ENCODE measurements around the gene CCDC85C.

Gene CCDC85C

GRCh38 chr14:99476864-99477263, 127.1 kb downstream of the CCDC85C start:
- no peak for TF ChIP-seq CTCF (IDR thresholded peaks at IDR 0.05; ENCODE audit: low read depth, low read length)
- no peak for DNase-seq (ENCODE audit: extremely low read depth, low read depth)

- no peak for TF ChIP-seq CTCF (IDR thresholded peaks at IDR 0.05; ENCODE audit: low read depth, low read length)
- DNase-seq (ENCODE audit: extremely low read depth, low read depth) = no peak
These were observed 128.3 kb downstream of the CCDC85C start for GRCh38 chr14:99475660-99476059.

GRCh38 chr14:99475179-99475578, 128.8 kb downstream of the CCDC85C start:
- no peak for TF ChIP-seq CTCF (IDR thresholded peaks at IDR 0.05; ENCODE audit: low read depth, low read length)
- DNase-seq (ENCODE audit: extremely low read depth, low read depth) = no peak

GRCh38 chr14:99473458-99473857, 130.5 kb downstream of the CCDC85C start:
- no peak for TF ChIP-seq CTCF (IDR thresholded peaks at IDR 0.05; ENCODE audit: low read depth, low read length)
- DNase-seq (ENCODE audit: extremely low read depth, low read depth) = no peak

GRCh38 chr14:99472937-99473336, 131.1 kb downstream of the CCDC85C start:
- no peak for DNase-seq (ENCODE audit: extremely low read depth, low read depth)
- no peak for TF ChIP-seq CTCF (IDR thresholded peaks at IDR 0.05; ENCODE audit: low read depth, low read length)

- no peak for TF ChIP-seq CTCF (IDR thresholded peaks at IDR 0.05; ENCODE audit: low read depth, low read length)
- no peak for DNase-seq (ENCODE audit: extremely low read depth, low read depth)
These were observed 132.3 kb downstream of the CCDC85C start for GRCh38 chr14:99471731-99472130.

- no peak for TF ChIP-seq CTCF (IDR thresholded peaks at IDR 0.05; ENCODE audit: low read depth, low read length)
- no peak for DNase-seq (ENCODE audit: extremely low read depth, low read depth)
These were observed 135.0 kb downstream of the CCDC85C start for GRCh38 chr14:99468836-99469592.

Data from AG09319 (cell line).